ENCODE data around the gene C5.
A peak's percentile ranks its signal among the peaks of the same experiment; 100 is the strongest.

C5 gene

GRCh38 chr9:121067640-121068039 is 17.6 kb upstream of the C5 start:
- peaks cover 4% of the 10 kb centered on the region; the same call in 1 of the 2 replicates for H3K4me1 ChIP-seq (ENCODE audit: low read length)
- H3K27ac ChIP-seq (ENCODE audit: low read length), result no peak overlapping the region

GRCh38 chr9:121066850-121067249 is 16.8 kb upstream of the C5 start:
- Histone ChIP-seq H3K36me3 (replicated peaks; ENCODE audit: insufficient read depth, low read length) (no peaks in the 10 kb centered on the region), H2AFZ (ENCODE audit: low read length) (no peak overlapping the region), H3K4me2 (ENCODE audit: low read depth, low read length) (no peak overlapping the region), H3K79me2 (ENCODE audit: low read length) (no peaks in the 10 kb centered on the region), H3K4me3 (ENCODE audit: low read length) (no peak overlapping the region), H3F3A (ENCODE audit: insufficient read depth, low read length) (peaks cover 9% of the 10 kb centered on the region), H3K9me2 (replicated peaks; ENCODE audit: insufficient read depth, low read length) (no peaks in the 10 kb centered on the region), H3K9ac (ENCODE audit: low read length) (no peak overlapping the region), H3K27ac (ENCODE audit: low read length) (no peak overlapping the region), H4K20me1 (ENCODE audit: insufficient read depth, low read length) (no peaks in the 10 kb centered on the region), H3K27me3 (replicated peaks; ENCODE audit: insufficient read depth, low read length) (no peaks in the 10 kb centered on the region), H3K9me3 (replicated peaks; ENCODE audit: insufficient read depth, low read length) (no peaks in the 10 kb centered on the region), H3K4me1 (ENCODE audit: low read length) (peaks cover 4% of the 10 kb centered on the region; the same call in 1 of the 2 replicates)
- TF ChIP-seq EZH2 (optimal IDR thresholded peaks at IDR 0.05; ENCODE audit: low read depth, low read length), result no peak
- TF ChIP-seq CTCF (IDR thresholded peaks at IDR 0.05; ENCODE audit: low read length), result no peak
- no peak for TF ChIP-seq EZH2phosphoT487 (IDR thresholded peaks at IDR 0.05; ENCODE audit: low read length)
- DNase-seq, result no peak

More at GRCh38 chr9:121067640-121068039, 17.6 kb upstream of the C5 start:
- peaks cover 12% of the 10 kb centered on the region for H3F3A ChIP-seq (ENCODE audit: insufficient read depth, low read length)
- H3K9me3 ChIP-seq (replicated peaks; ENCODE audit: insufficient read depth, low read length), result no peaks in the 10 kb centered on the region
- H2AFZ ChIP-seq (ENCODE audit: low read length), result no peak overlapping the region
- no peaks in the 10 kb centered on the region for H3K79me2 ChIP-seq (ENCODE audit: low read length)
- H3K4me2 ChIP-seq (ENCODE audit: low read depth, low read length), result no peak overlapping the region
- H3K36me3 ChIP-seq (replicated peaks; ENCODE audit: insufficient read depth, low read length), result no peaks in the 10 kb centered on the region
- H4K20me1 ChIP-seq (ENCODE audit: insufficient read depth, low read length), result no peaks in the 10 kb centered on the region
- H3K9me2 ChIP-seq (replicated peaks; ENCODE audit: insufficient read depth, low read length), result no peaks in the 10 kb centered on the region
- no peak for TF ChIP-seq EZH2phosphoT487 (IDR thresholded peaks at IDR 0.05; ENCODE audit: low read length)
- TF ChIP-seq EZH2 (optimal IDR thresholded peaks at IDR 0.05; ENCODE audit: low read depth, low read length), result no peak
- no peak for TF ChIP-seq CTCF (IDR thresholded peaks at IDR 0.05; ENCODE audit: low read length)
- no peaks in the 10 kb centered on the region for H3K27me3 ChIP-seq (replicated peaks; ENCODE audit: insufficient read depth, low read length)
- no peak overlapping the region for H3K9ac ChIP-seq (ENCODE audit: low read length)
- no peak overlapping the region for H3K4me3 ChIP-seq (ENCODE audit: low read length)
- no peak for DNase-seq

- Histone ChIP-seq H3K79me2 (ENCODE audit: low read length) (no peaks in the 10 kb centered on the region), H3K9me2 (replicated peaks; ENCODE audit: insufficient read depth, low read length) (no peaks in the 10 kb centered on the region), H3K27me3 (replicated peaks; ENCODE audit: insufficient read depth, low read length) (no peaks in the 10 kb centered on the region), H3K4me1 (ENCODE audit: low read length) (no peaks in the 10 kb centered on the region), H3F3A (ENCODE audit: insufficient read depth, low read length) (no peaks in the 10 kb centered on the region), H3K4me3 (ENCODE audit: low read length) (no peak overlapping the region), H4K20me1 (ENCODE audit: insufficient read depth, low read length) (no peaks in the 10 kb centered on the region), H3K36me3 (replicated peaks; ENCODE audit: insufficient read depth, low read length) (no peaks in the 10 kb centered on the region), H2AFZ (ENCODE audit: low read length) (no peak overlapping the region), H3K9me3 (replicated peaks; ENCODE audit: insufficient read depth, low read length) (no peaks in the 10 kb centered on the region), H3K4me2 (ENCODE audit: low read depth, low read length) (no peak overlapping the region), H3K27ac (ENCODE audit: low read length) (no peak overlapping the region), H3K9ac (ENCODE audit: low read length) (no peak overlapping the region)
- TF ChIP-seq EZH2 (optimal IDR thresholded peaks at IDR 0.05; ENCODE audit: low read depth, low read length) (no peak), CTCF (IDR thresholded peaks at IDR 0.05; ENCODE audit: low read length) (peak; percentile 75)
- peak; percentile 71 for DNase-seq
These were observed 10.0 kb upstream of the C5 start for GRCh38 chr9:121059998-121060636.

All from MM.1S (cell line).